ENCODE measurements around the gene ZNRF3.
"Not testable (repeated sequence)": the region's sequence is repeated elsewhere in the genome, so short reads cannot be mapped to it uniquely, and the experiment has no call there.

The ZNRF3 gene

GRCh38 chr22:29016067-29016938, 132.9 kb downstream of the ZNRF3 start:
- no peak for DNase-seq

GRCh38 chr22:29018293-29019189, 135.2 kb downstream of the ZNRF3 start:
- no peak for DNase-seq

DNA sequence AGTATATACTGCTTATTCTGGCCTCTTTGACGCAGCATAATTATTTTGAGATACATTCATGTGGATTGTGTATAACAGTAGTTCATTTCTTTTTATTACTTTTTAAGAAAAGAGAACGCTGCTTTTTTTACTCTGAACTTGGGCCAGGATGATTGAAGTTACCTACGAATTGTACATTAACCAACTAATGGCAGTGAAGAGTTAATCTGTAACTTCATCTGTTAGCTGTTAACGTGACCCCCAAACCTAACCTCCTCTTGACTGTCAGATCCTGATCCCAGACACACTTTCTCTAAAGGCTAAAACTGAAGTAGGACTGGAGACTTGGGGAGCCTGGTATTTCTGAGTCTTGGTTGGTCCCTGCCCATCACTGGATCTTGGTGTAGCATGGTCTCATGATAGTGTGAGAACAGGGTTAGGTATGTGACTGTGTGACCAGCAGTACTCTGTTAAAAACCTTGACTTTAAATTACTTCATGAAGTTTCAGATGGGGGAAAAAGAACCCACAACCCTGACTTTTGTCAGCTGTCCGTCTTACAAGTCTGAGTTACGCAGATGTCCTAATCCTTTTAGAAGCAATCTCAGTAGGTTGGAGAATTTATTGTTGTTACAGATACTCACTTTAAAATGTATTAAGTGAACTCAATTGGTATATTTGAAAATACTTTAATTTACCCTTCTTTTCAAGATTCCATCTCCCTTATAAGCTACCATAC, 138.9 kb downstream of the ZNRF3 start:
- DNase-seq, result no peak

- no peak for DNase-seq
Measured at GRCh38 chr22:29023172-29023796, 139.9 kb downstream of the ZNRF3 start.

- no peak for DNase-seq
Measured at GRCh38 chr22:29026579-29026978, 143.2 kb downstream of the ZNRF3 start.

DNA sequence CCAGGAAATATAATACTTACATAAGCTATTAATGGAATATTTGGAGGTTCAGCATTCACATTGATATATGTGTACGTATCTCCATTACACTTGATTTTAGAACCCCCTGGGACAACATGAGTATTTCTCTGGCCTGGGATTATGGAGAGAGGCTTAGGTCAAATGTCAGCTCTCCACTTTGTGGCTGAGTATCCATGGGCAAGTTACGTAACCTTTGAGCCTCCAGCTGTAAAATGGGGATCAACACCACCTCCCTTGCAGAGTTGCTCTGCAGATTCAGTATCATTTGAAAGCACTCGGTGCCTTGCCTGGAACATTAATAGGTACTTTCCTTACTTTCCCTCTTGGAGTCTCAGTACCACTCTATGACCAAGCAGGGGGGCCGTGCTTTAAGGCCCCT, 145.1 kb downstream of the ZNRF3 start:
- no peak for DNase-seq

DNA sequence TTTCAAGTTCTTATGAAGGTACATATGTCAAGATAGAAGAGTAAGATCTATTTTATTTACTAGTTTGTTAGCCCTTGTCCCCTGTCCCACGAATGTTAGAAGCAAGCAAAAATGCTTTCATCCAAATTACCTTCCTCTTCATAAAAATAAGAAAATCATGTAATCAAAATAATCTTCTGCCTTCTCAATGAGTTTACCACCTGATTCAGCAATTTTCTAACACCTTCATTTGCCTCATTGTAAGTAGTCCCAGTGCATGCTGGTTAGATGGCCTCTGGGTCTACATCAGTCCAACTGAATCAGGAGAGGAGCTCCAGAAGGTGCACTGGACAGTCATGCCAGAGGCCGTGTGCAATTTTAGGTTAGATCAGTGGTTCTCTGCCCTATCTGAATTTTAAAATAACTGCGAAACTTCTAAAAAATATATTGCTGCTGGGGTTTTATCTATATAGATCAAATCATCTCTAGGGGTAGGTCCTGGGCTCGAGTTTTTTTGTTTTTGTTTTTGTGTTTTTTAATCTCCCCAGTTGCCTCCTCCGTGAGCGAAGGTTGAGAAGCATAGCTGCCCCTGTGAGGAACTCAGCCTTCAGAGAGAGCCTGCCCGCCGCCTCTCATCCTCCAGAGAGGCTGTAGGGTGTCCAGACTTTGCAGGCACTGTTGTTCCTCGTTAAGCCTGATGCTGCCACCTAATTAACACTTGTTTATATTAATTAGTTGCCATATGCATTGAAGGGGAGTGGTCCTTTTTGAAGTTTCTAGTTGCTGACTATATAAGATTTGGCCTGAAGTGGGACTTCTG, 146.0 kb downstream of the ZNRF3 start:
- no peak for DNase-seq

GRCh38 chr22:29030016-29030617, 146.7 kb downstream of the ZNRF3 start:
- DNase-seq, result no peak

GRCh38 chr22:29030618-29031226, 147.3 kb downstream of the ZNRF3 start:
- DNase-seq, result peak; percentile 63

GRCh38 chr22:29031227-29032011, 148.0 kb downstream of the ZNRF3 start:
- DNase-seq, result no peak

- DNase-seq, result no peak
Measured at GRCh38 chr22:29032014-29032475, 148.7 kb downstream of the ZNRF3 start.

DNA sequence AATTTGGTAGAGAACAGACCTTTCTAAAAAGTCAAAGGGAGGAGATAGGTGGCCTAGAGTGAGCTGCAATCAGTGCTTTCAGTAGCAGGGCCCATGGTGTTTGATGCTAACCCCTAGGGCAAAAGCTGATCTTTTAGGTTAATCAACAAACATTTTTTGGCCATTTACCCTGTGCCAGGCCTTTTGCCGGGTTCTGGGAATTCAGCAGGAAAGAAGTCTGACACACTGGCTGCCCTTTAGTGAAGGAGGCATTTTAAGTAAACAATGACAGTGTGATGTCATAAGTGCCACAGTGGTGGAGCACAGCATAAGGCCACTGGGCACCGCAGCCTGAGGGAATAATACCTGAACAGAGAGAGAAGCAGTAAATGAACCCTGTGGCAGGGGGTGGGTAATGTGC, 149.2 kb downstream of the ZNRF3 start:
- no peak for DNase-seq

- no peak for DNase-seq
Measured at GRCh38 chr22:29037340-29037932, 154.1 kb downstream of the ZNRF3 start.

DNA sequence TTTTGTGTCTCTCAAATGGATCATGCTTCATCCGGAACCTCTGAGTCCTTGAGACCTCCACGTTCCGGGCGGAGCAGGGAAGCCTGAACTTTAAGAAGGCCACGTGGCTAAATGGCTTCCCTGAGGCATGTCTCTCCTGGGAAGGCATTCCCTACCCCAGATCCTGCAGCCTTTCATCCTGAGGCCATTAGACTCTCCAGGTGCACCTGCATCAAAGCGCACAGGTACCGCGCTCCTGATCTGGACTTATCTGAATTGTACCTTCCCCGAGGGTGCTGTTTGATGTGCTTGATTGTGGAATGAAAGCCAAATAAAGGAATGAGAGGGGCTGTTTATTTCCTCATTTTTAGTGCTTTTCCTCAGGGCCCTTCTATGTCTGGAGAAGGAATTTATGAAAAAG, 155.8 kb downstream of the ZNRF3 start:
- DNase-seq, result no peak

DNA sequence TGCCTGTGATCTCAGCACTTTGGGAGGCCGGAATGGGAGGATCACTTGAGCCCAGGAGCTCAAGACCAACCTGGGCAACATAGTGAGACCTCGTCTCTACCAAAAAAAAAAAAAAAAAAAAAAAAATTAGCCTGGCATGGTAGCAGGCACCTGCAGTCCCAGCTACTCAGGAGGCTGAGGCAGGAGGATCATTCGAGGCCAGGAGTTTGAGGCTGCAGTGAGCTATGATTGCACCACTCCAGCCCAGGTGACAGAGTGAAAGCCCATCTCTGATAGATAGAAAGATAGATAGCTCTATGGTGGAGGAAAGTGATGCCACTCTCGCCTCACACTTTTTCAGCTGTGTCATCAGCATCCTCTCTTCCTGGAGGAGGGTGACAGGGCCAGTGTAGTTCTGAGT, 156.3 kb downstream of the ZNRF3 start:
- not testable (repeated sequence) for DNase-seq

DNA sequence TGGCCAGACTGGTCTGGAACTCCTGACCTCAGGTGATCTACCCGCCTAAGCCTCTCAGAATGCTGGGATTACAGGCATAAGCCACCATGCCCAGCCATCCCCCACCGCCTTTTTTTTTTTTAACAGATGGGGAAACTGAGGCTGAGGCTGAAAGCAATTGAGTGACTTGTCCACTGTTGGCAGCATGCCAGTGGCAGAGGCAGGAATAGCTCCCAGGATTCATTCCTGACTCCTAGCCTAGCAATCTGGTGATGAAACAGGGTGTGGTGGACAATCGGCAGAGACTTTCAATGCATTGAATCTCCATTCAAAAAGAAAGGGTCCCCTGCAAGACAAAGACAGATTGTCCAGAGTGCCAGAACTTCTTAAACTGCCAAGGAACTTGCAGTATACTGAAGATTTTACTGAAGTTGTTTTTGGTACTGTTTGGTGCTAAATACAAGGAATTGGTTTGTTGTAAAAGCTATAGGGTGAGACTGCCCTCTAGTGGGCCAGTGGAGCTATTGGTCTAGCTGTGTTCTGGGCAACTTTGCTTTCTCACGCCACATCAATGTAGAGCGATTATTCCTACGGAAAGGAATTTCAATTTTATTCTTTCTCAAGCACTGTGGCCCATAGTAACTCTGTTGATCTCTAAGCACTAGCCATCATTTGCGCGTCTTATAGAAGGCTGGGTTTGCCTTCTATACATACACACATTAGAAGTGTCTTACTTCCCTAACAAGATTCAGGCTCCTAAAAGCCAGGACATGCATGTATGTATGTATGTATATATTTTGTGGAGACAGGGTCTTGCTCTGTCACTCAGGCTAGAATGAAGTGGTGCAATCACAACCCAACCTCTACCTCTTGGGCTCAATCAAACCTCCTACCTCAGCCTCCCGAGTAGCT, 157.3 kb downstream of the ZNRF3 start:
- peak; percentile 55 for DNase-seq

DNA sequence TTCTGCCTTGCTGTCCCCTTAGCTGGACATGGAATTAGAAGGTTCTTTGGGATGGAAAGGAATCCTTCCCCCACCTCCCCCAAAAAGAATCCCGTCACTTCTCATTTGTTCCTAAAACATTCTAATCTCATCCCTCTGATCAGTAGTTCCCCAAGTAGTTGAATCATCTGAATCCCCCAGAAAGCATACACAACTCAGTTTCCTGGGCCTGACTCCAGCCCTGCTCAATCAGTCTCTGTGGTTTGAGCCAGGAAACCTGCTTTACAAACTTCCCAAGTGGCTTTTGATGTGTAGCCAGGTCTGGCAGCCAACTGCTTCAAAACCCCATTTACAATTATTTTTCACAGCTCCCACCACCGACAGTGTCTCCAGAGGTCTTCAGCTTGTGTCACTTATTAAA, 158.0 kb downstream of the ZNRF3 start:
- no peak for DNase-seq

DNA sequence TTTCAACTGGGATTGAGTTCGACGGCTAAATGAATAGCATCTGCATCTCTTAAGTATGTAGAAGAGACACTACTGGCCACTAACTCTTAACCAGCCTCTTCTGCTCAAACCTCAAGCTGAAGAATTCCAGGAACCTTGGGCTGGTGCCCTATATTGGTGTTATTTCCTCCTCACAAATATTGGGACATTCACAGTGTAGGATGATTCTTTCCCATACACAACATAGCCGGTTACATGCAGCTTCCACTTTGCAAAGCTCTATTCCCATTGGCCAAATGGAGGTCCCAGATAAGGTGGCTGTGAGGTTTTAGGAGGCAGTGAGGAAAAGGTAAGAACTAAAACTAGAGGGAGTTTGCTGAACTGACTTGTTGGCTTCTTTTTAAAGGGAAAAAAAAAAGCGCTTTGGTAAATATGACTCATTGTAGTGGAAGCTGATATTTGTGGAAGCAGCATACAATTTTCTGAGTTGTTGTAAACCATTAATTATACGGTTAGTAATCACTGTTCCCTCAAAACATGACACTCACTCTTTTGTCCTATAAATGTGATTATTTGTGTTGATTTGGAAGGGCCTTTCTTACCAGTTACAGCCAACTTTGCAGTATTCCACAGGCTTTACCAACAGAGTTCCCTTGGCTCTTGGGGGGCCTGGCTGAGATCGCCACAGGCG, 160.7 kb downstream of the ZNRF3 start:
- no peak for DNase-seq
